ENCODE data around the gene SLC6A3.

- no peak for TF ChIP-seq SP1 (IDR thresholded peaks at IDR 0.05)
- TF ChIP-seq FOXK2 (IDR thresholded peaks at IDR 0.05): no peak
- no peak for TF ChIP-seq FOXA1 (IDR thresholded peaks at IDR 0.05)
- no peak for TF ChIP-seq L3MBTL2 (conservative IDR thresholded peaks at IDR 0.05)
- TF ChIP-seq FOXM1 (IDR thresholded peaks at IDR 0.05; ENCODE audit: borderline replicate concordance): no peak
- no peak for TF ChIP-seq TARDBP (IDR thresholded peaks at IDR 0.05)
- TF ChIP-seq ZNF384 (IDR thresholded peaks at IDR 0.05): no peak
- TF ChIP-seq ELF4 (IDR thresholded peaks at IDR 0.05): no peak
- TF ChIP-seq BHLHE40 (IDR thresholded peaks at IDR 0.05; ENCODE audit: borderline replicate concordance): no peak
- no peak for TF ChIP-seq ARNT (IDR thresholded peaks at IDR 0.05)
- no peak for TF ChIP-seq CTBP1 (IDR thresholded peaks at IDR 0.05; ENCODE audit: borderline replicate concordance)
Measured at GRCh38 chr5:1357946-1358725, 87.1 kb downstream of the SLC6A3 start.

All from HEK293T (cell line).